K562 (cell line): ENCODE data around the gene PMF1.

Source experiments
- KLF6 ChIP-seq: fragments of 250-450 bp; sonication (Bioruptor Pico); IDR thresholded peaks from 2 replicates; pipeline ENCODE4 v1.4.0; 2020; ENCODE audit warnings: mild to moderate bottlenecking, moderate library complexity, borderline replicate concordance
- USF2 ChIP-seq: sonication (generic); formaldehyde crosslinking; IDR thresholded peaks from 2 replicates; pipeline ENCODE4 v1.5.0; 2020; ENCODE audit warnings: missing genetic modification reagents
- ZNF24 ChIP-seq: fragments of 450-650 bp; IDR thresholded peaks from 2 replicates; pipeline ENCODE4 v1.6.1; 2016

- TF ChIP-seq KLF6 (CRISPR knock-in tag) (no peak), ZNF24 (no peak; the same call in 1 of the 2 replicates), USF2 (CRISPR knock-in tag) (no peak)
Measured at GRCh38 chr1:156172696-156173470, 39.9 kb upstream of the PMF1 start.
